Coronary artery (tissue), 2 donors: ENCODE data around the gene SEZ6.

Experiments
- DNase-seq: peaks from one replicate; pipeline ENCODE4 v3.0.0-alpha.2; 2017; ENCODE audit warnings: low spot score
- H3K27ac ChIP-seq, 2 donors: fragments of 200-600 bp; sonication (generic); one replicate each; pipeline ENCODE4 v1.5.1; 2016 to 2019
- H3K4me3 ChIP-seq: fragments of 200-600 bp; sonication (generic); 2 replicates; pipeline ENCODE4 v1.5.1; 2016; ENCODE audit warnings: mild to moderate bottlenecking, moderate library complexity
- TF ChIP-seq, protein P1 (sequence below): fragments of 200-600 bp; sonication (generic); IDR thresholded peaks from one replicate; pipeline ENCODE4 v1.5.1; 2019; ENCODE audit warnings: antibody characterized with exemption

The SEZ6 gene

GRCh38 chr17:29021226-29021625 lies 15.4 kb upstream of the SEZ6 start:
- TF ChIP-seq, protein P1, sequence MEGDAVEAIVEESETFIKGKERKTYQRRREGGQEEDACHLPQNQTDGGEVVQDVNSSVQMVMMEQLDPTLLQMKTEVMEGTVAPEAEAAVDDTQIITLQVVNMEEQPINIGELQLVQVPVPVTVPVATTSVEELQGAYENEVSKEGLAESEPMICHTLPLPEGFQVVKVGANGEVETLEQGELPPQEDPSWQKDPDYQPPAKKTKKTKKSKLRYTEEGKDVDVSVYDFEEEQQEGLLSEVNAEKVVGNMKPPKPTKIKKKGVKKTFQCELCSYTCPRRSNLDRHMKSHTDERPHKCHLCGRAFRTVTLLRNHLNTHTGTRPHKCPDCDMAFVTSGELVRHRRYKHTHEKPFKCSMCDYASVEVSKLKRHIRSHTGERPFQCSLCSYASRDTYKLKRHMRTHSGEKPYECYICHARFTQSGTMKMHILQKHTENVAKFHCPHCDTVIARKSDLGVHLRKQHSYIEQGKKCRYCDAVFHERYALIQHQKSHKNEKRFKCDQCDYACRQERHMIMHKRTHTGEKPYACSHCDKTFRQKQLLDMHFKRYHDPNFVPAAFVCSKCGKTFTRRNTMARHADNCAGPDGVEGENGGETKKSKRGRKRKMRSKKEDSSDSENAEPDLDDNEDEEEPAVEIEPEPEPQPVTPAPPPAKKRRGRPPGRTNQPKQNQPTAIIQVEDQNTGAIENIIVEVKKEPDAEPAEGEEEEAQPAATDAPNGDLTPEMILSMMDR, result no peak
- DNase-seq, result no peak
- no peak overlapping the region for H3K4me3 ChIP-seq
- H3K27ac ChIP-seq, result no peak overlapping the region

DNA sequence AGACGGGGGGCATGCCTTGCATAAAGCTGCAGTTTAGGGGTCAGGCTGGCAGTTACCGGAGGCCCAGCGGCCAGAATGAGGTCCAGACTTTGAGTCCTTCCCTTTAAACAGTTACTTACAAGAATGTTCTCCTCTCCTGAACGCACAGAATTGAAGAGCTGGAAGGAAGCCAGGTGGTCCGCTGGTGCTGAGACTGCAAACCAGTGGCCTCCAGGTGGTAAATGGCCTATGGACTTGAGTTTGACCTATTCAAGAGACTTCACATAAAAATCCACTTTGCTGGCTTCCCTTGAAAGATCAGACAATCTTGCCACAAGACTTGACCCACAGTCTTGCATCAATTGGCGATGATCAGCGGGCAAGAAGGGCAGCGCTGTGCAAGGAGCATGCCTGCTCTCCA lies 14.7 kb upstream of the SEZ6 start:
- Histone ChIP-seq H3K4me3 (no peak overlapping the region), H3K27ac (no peak overlapping the region)
- TF ChIP-seq, protein P1, result no peak
- no peak for DNase-seq

DNA sequence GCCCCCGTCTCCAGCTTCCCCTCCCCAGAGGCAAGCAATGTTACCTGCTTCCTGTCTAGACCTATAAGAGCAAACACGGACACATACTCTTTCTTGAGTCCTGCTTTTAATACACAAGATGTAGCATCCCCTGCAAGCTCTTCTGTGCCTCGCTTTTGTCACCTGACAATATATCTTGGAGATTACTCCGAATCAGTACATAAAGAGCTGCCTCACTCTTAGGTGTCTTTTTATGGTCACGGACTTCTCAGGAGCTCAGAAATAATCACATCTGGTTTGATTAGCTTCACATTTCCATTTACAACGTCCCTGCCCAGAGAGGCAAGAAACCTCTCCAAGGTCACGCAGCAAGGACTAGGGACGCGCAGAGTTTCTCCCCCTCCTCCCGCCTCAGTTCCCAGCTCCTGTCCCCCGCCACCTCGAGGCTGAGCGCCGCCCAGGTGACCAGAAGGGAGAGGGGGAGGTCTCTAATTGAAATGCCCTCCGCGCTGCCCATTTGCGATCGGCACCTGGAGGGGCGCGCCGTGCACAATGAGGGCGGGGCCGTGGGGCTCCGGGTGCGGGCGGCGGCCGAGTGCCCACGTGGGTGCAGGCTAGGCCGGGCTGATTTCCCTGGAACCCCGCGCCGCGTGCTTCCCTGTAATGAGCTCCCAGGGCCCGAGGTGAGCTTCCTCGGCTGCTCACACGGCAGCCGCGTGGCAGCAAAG lies 13.8 kb upstream of the SEZ6 start:
- Histone ChIP-seq H3K27ac (no peak overlapping the region), H3K4me3 (no peak overlapping the region)
- TF ChIP-seq, protein P1, result no peak
- DNase-seq, result no peak

DNA sequence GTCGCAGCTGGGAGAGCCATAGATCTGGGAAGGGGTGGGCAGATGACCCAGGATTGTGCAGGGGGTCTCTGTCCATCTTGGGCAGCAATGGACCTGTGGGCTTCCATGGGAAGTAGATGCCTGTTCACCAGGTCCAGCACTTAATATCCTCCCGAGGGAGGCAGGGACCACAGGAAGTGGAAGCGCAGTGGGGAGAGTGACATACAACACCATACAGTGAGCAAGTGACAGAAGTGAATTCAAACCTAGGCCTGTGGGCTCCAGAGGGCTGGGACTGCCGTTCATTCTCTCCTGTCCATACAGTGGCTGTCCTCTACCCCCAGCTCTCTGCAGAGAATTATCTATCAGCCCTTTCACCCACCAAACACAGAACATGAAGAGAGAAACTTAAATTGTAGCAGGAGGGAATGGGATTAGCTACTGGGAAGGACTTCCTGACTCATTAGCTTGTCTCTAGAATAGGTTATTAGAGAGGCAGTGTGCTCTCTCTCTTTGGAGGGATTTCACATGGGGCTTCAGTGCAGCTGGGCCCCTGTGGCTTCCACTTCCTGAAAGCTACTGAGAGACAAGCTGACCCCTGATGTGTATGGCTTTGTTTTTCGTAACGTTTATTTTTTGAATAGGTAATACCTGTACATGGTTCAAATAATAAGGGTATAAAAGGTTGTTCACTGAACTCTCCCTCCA lies 13.1 kb upstream of the SEZ6 start:
- no peak overlapping the region for H3K27ac ChIP-seq
- no peak overlapping the region for H3K4me3 ChIP-seq
- TF ChIP-seq, protein P1, result no peak
- DNase-seq, result no peak

DNA sequence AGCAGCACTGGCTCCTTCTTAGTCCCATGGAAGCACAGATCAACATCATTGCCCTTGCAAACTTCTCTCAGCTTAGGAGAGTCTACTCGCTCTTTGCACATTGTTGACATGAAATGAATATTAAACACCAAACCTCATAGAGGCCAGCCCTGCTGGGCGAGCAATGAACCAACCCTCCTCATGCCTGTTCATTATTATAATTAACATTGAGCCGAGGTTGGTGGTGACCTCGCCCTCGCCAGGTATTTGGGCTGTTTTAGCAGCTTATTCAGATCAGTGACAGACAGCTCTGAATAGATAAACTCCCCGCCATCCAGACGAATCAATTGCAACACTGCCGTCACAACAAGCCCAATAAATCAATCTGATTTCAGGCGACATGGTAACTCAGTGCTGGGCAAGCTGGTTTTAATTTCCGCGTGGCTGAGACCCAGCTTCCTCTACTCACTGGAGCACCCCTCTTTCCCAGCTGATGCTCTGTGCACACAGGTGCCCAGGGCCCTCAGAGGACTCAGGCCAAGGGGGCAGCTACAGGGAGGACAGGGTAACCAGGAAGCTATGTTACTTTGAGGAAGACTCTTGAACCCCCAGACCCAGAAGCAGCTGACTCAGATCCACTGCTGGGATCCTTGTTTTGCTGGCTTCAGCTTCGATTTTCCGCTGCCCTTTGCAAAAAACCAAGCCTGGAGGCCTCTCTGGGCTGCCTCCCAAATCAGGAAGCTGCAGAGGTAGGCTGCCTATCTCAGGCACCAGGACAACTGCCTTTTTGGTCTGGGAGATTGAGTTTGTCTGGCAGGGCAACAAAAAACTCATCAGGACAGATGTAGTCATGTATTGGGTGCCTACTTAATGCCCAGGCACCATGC lies 10.7 kb upstream of the SEZ6 start:
- no peak for DNase-seq
- TF ChIP-seq, protein P1, result no peak
- H3K4me3 ChIP-seq, result no peak overlapping the region
- no peak overlapping the region for H3K27ac ChIP-seq

GRCh38 chr17:29014716-29015115 lies 8.9 kb upstream of the SEZ6 start:
- DNase-seq, result no peak
- Histone ChIP-seq H3K4me3 (no peak overlapping the region), H3K27ac (no peak overlapping the region)
- TF ChIP-seq, protein P1, result no peak
